Neuronal stem cell (in vitro differentiated cells): ENCODE measurements around the gene GALR1.
A peak's percentile ranks its signal among the peaks of the same experiment; 100 is the strongest.

ENCODE experiments used
- DNase-seq: peaks from one replicate; pipeline ENCODE4 v3.0.0-alpha.2; 2013; ENCODE audit warnings: low spot score
- H2AFZ ChIP-seq: one replicate; pipeline ENCODE4 v1.6.1; 2013; ENCODE audit warnings: mild to moderate bottlenecking, low read length, inconsistent platforms
- H2AK5ac ChIP-seq: 2 replicates; pipeline ENCODE4 v1.6.1; 2013; ENCODE audit warnings: low read depth, mild to moderate bottlenecking, inconsistent platforms, low read length, moderate library complexity, mixed read lengths
- H2BK120ac ChIP-seq: 2 replicates; pipeline ENCODE4 v1.6.1; 2013; ENCODE audit warnings: low read depth, mild to moderate bottlenecking, inconsistent platforms, low read length, moderate library complexity, mixed read lengths
- H2BK12ac ChIP-seq: one replicate; pipeline ENCODE4 v1.6.1; 2013; ENCODE audit warnings: low read length, inconsistent platforms
- H2BK15ac ChIP-seq: 2 replicates; pipeline ENCODE4 v1.6.1; 2013; ENCODE audit warnings: mild to moderate bottlenecking, low read length, inconsistent platforms, mixed read lengths
- H2BK5ac ChIP-seq: one replicate; pipeline ENCODE4 v1.6.1; 2013; ENCODE audit warnings: inconsistent platforms, mild to moderate bottlenecking, low read length, moderate library complexity
- H3K14ac ChIP-seq: one replicate; pipeline ENCODE4 v1.6.1; 2013; ENCODE audit warnings: low read length, inconsistent platforms
- H3K18ac ChIP-seq: 2 replicates; pipeline ENCODE4 v1.6.1; 2013; ENCODE audit warnings: low read length, inconsistent platforms
- H3K23ac ChIP-seq: 2 replicates; pipeline ENCODE4 v1.6.1; 2013; ENCODE audit warnings: low read depth, mild to moderate bottlenecking, mixed read lengths, low read length, inconsistent platforms; ENCODE audit not compliant: poor library complexity
- H3K27ac ChIP-seq: replicated peaks from 3 replicates; pipeline ENCODE4 v1.5.1; 2013; ENCODE audit warnings: low read length, inconsistent platforms
- H3K27me3 ChIP-seq, 3 experiments: 2 replicates each; pipeline ENCODE4 v1.6.1; 2013; ENCODE audit warnings: low read length in 3 of 3, mild to moderate bottlenecking in 2 of 3, inconsistent platforms in 1 of 3, low read depth in 1 of 3, mixed read lengths in 1 of 3, moderate library complexity in 1 of 3; ENCODE audit not compliant: control insufficient read depth in 3 of 3, insufficient read depth in 3 of 3
- H3K36me3 ChIP-seq, 2 donors: replicated peaks in 1 of 2; 2 replicates each; pipeline ENCODE4 v1.6.1; 2013; ENCODE audit warnings: low read length in 2 of 2; ENCODE audit not compliant: control insufficient read depth in 2 of 2, insufficient read depth in 2 of 2
- H3K4ac ChIP-seq: 2 replicates; pipeline ENCODE4 v1.6.1; 2013; ENCODE audit warnings: inconsistent platforms, mild to moderate bottlenecking, low read length, moderate library complexity
- H3K4me1 ChIP-seq, 2 donors: 1 replicate in 1 of 2; 2 replicates in 1 of 2; pipeline ENCODE4 v1.6.1; 2013; ENCODE audit warnings: low read length in 2 of 2, low read depth in 1 of 2; ENCODE audit not compliant: control insufficient read depth in 2 of 2, insufficient read depth in 1 of 2
- H3K4me2 ChIP-seq: one replicate; pipeline ENCODE4 v1.6.1; 2013; ENCODE audit warnings: mild to moderate bottlenecking, low read length, inconsistent platforms; ENCODE audit not compliant: insufficient read depth, poor library complexity, severe bottlenecking
- H3K4me3 ChIP-seq, 2 donors: 2 replicates each; pipeline ENCODE4 v1.5.1; 2013; ENCODE audit warnings: low read length in 2 of 2, mild to moderate bottlenecking in 2 of 2, inconsistent platforms in 1 of 2, moderate library complexity in 1 of 2
- H3K79me1 ChIP-seq: one replicate; pipeline ENCODE4 v1.6.1; 2013; ENCODE audit warnings: low read depth, mild to moderate bottlenecking, inconsistent platforms, low read length, moderate library complexity
- H3K9ac ChIP-seq: one replicate; pipeline ENCODE4 v1.6.1; 2013; ENCODE audit warnings: mild to moderate bottlenecking, low read depth, low read length, inconsistent platforms; ENCODE audit not compliant: poor library complexity
- H3K9me3 ChIP-seq, 2 donors: replicated peaks in 1 of 2; 2 replicates each; pipeline versions ENCODE3 to v1.6.1; 2013; ENCODE audit warnings: low read length in 2 of 2, mild to moderate bottlenecking in 2 of 2, inconsistent platforms in 1 of 2, low read depth in 1 of 2, mixed read lengths in 1 of 2, moderate library complexity in 1 of 2; ENCODE audit not compliant: control insufficient read depth in 2 of 2, insufficient read depth in 1 of 2
- H4K8ac ChIP-seq: one replicate; pipeline ENCODE4 v1.6.1; 2013; ENCODE audit warnings: low read depth, mild to moderate bottlenecking, inconsistent platforms, low read length, moderate library complexity
- H4K91ac ChIP-seq: one replicate; pipeline ENCODE4 v1.6.1; 2013; ENCODE audit warnings: low read length, low read depth, mild to moderate bottlenecking, inconsistent platforms; ENCODE audit not compliant: poor library complexity
- WGBS, 2 donors: extraction: QIAGEN DNeasy Blood & Tissue Kit; methylation state at CpG; one replicate each; pipeline ENCODE4 v1.1.7; 2013; ENCODE audit warnings: missing lambda C conversion rate in 2 of 2, mixed read lengths in 1 of 2; ENCODE audit not compliant: insufficient read length in 2 of 2, insufficient replicate concordance in 1 of 2; ENCODE audit errors: extremely low coverage in 2 of 2; 5-methylcytosine and 5-hydroxymethylcytosine counted together

The GALR1 gene

GRCh38 chr18:77220726-77221125, 28.9 kb upstream of the GALR1 start:
- no peak overlapping the region for H2AK5ac ChIP-seq
- H2BK5ac ChIP-seq = no peak overlapping the region
- H3K9ac ChIP-seq = no peak overlapping the region
- H3K14ac ChIP-seq = no peak overlapping the region
- H4K8ac ChIP-seq = no peak overlapping the region
- no peak overlapping the region for H3K27ac ChIP-seq
- no peaks in the 10 kb centered on the region for H3K9me3 ChIP-seq
- H4K91ac ChIP-seq = no peak overlapping the region
- no peak overlapping the region for H3K23ac ChIP-seq
- H3K4ac ChIP-seq = no peak overlapping the region
- H3K79me1 ChIP-seq = no peaks in the 10 kb centered on the region
- DNase-seq = no peak
- no peak overlapping the region for H3K4me2 ChIP-seq
- H3K36me3 ChIP-seq = no peaks in the 10 kb centered on the region
- no peaks in the 10 kb centered on the region for H3K27me3 ChIP-seq
- H3K18ac ChIP-seq = no peak overlapping the region
- H2AFZ ChIP-seq = no peak overlapping the region
- WGBS, 2 donors = no CpG with 5 or more reads among the region's 3 CpGs
- no peaks in the 10 kb centered on the region for H3K4me1 ChIP-seq
- no peak overlapping the region for H2BK120ac ChIP-seq
- no peak overlapping the region for H2BK15ac ChIP-seq
- H3K4me3 ChIP-seq = no peak overlapping the region
- no peak overlapping the region for H2BK12ac ChIP-seq

DNA sequence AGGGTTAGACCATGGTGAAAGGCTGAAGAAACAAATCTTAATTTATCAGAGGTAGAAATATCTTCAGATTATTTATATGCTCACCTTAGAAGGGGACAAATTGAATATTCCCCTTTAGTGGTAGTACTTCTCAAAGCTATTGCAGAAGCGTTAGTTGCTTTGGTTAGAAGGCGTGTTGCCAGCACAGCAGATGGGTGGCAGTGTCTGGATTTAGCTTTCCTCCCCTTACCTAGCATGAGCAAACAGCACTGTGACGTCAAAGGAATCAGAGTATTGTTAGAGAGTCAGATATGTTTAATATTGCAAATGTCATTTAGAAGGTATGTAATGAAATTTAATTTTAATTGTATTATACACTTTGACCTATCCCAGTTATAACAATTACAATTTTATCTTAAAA, 27.2 kb upstream of the GALR1 start:
- Histone ChIP-seq H2BK15ac (no peak overlapping the region), H3K9ac (no peak overlapping the region), H3K4ac (no peak overlapping the region), H2AK5ac (no peak overlapping the region), H2BK5ac (no peak overlapping the region), H3K27me3 (no peaks in the 10 kb centered on the region), H3K18ac (no peak overlapping the region), H4K8ac (no peak overlapping the region), H3K4me2 (no peak overlapping the region), H4K91ac (no peak overlapping the region), H2BK12ac (no peak overlapping the region), H3K79me1 (no peaks in the 10 kb centered on the region), H2AFZ (no peak overlapping the region), H3K4me3 (no peak overlapping the region), H3K36me3 (no peaks in the 10 kb centered on the region), H3K23ac (no peak overlapping the region), H2BK120ac (no peak overlapping the region), H3K4me1 (no peaks in the 10 kb centered on the region), H3K27ac (no peak overlapping the region), H3K14ac (no peak overlapping the region), H3K9me3 (no peaks in the 10 kb centered on the region)
- WGBS, 2 donors = no CpG with 5 or more reads among the region's 3 CpGs
- DNase-seq = no peak

- no peak overlapping the region for H2AK5ac ChIP-seq
- no peaks in the 10 kb centered on the region for H3K79me1 ChIP-seq
- H2BK12ac ChIP-seq = no peak overlapping the region
- no peak overlapping the region for H3K9ac ChIP-seq
- H3K27me3 ChIP-seq = no peaks in the 10 kb centered on the region
- H3K4ac ChIP-seq = no peak overlapping the region
- H3K23ac ChIP-seq = no peak overlapping the region
- H3K18ac ChIP-seq = no peak overlapping the region
- H4K91ac ChIP-seq = no peak overlapping the region
- H3K9me3 ChIP-seq = no peaks in the 10 kb centered on the region
- no peak overlapping the region for H3K4me2 ChIP-seq
- no peak for DNase-seq
- no peaks in the 10 kb centered on the region for H3K4me1 ChIP-seq
- no peak overlapping the region for H2BK15ac ChIP-seq
- WGBS, 2 donors = no CpG with 5 or more reads among the region's 5 CpGs
- no peak overlapping the region for H3K27ac ChIP-seq
- H2AFZ ChIP-seq = no peak overlapping the region
- no peak overlapping the region for H3K14ac ChIP-seq
- H3K4me3 ChIP-seq = no peak overlapping the region
- H2BK120ac ChIP-seq = peak overlapping the region; percentile 87
- H3K36me3 ChIP-seq = no peaks in the 10 kb centered on the region
- H2BK5ac ChIP-seq = no peak overlapping the region
- no peak overlapping the region for H4K8ac ChIP-seq
Observed at GRCh38 chr18:77223221-77223639, 26.4 kb upstream of the GALR1 start.

DNA sequence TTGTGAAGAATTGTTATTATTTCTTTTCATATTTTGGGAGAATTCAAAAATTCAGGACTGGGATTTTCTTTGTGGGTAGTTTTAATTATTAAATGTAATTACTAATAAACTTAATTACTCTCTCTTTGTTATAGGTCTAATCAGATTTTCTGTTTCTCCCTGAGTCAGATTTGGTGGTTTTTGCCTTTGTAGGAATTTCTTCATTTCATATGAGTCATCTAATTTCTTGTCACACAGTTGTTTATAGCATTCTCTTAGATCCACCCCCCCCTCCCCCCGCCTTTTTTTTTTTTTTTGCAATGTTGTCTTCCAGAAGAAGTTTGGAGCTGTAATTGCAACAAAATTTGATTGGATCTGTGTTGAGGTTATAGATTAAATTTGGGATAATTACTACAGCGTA, 26.0 kb upstream of the GALR1 start:
- Histone ChIP-seq H2AFZ (no peak overlapping the region), H3K4me3 (no peak overlapping the region), H2BK5ac (no peak overlapping the region), H4K91ac (no peak overlapping the region), H3K27me3 (no peaks in the 10 kb centered on the region), H3K4ac (no peak overlapping the region), H3K14ac (no peak overlapping the region), H2BK15ac (no peak overlapping the region), H3K4me2 (no peak overlapping the region), H2AK5ac (no peak overlapping the region), H2BK12ac (no peak overlapping the region), H4K8ac (no peak overlapping the region), H3K18ac (no peak overlapping the region), H3K4me1 (no peaks in the 10 kb centered on the region), H3K9ac (no peak overlapping the region), H3K79me1 (no peaks in the 10 kb centered on the region), H3K27ac (no peak overlapping the region), H2BK120ac (no peak overlapping the region), H3K23ac (no peak overlapping the region), H3K36me3 (no peaks in the 10 kb centered on the region), H3K9me3 (no peaks in the 10 kb centered on the region)
- no peak for DNase-seq
- WGBS, 2 donors = no CpG with 5 or more reads among the region's 2 CpGs
